ENCODE measurements around the gene PPP2R3B. TPM values are rescaled to one million over a fixed set of nuclear protein-coding genes. Genes with fewer than 3 reads are reported as not detected.

The PPP2R3B gene
- total RNA-seq, 1 experiment from 2014 or later = 19.1 TPM

DNA sequence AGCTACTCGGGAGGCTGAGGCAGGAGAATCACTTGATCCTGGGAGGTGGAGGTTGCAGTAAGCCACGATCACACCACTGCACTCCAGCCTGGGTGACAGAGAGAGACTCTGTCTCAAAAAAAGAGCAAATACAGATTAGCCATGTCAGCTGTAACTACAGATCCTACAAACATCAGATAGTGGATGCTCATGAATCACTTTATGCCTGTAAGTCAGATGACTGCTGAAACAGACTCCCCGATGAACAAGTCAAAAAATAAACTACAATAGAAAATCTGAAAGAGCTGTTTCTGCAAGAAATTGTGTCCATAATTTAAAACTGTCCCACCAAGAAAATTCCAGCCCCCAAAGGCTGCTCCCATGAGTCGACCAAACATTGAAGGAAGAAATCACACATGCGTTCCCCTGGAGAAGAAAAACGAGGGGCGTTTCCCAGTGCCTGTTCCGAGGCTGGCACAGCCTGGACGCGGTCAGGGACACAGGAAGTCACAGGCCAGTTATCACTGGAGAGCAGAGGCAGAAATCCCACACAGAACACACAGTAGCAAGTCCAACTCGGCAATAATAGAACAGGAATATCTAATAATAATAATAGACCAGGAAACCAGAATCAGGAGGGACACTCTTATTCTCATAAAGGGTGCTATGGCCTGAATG, 38.1 kb downstream of the PPP2R3B start (continued):
- TF ChIP-seq CTCF (IDR thresholded peaks at IDR 0.05 in 2 of 3, conservative IDR thresholded peaks at IDR 0.05 in 1 of 3; ENCODE audit: borderline replicate concordance in 1 of 3, insufficient read depth in 1 of 3, low read depth in 2 of 3, low read length in 2 of 3) (no peak), POLR2AphosphoS5 (IDR thresholded peaks at IDR 0.05; ENCODE audit: low read depth, low read length) (no peak), SRF (IDR thresholded peaks at IDR 0.05; ENCODE audit: low read depth) (no peak), MAX (IDR thresholded peaks at IDR 0.05) (no peak)
- TF ChIP-seq, protein P1, sequence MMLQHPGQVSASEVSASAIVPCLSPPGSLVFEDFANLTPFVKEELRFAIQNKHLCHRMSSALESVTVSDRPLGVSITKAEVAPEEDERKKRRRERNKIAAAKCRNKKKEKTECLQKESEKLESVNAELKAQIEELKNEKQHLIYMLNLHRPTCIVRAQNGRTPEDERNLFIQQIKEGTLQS (IDR thresholded peaks at IDR 0.05) = no peak

- Histone ChIP-seq H3K4me1 (ENCODE audit: control insufficient read depth in 1 of 2, insufficient read depth in 2 of 2, low read length in 2 of 2) (no peaks in the 10 kb centered on the region), H3K9me3 (ENCODE audit: control insufficient read depth in 1 of 2, insufficient read depth in 1 of 2, low read depth in 1 of 2, low read length in 2 of 2) (no peaks in the 10 kb centered on the region), H3K36me3 (ENCODE audit: control insufficient read depth in 1 of 2, insufficient read depth in 2 of 2, low read length in 2 of 2) (no peaks in the 10 kb centered on the region), H2AFZ (ENCODE audit: low read depth, low read length, poor library complexity, severe bottlenecking) (no peak overlapping the region), H3K4me2 (ENCODE audit: low read length) (no peak overlapping the region), H3K79me2 (ENCODE audit: insufficient read depth, low read length) (no peaks in the 10 kb centered on the region), H3K4me3 (replicated peaks in 1 of 2; ENCODE audit: low read depth in 1 of 2, low read length in 2 of 2) (no peak overlapping the region), H3K27me3 (ENCODE audit: insufficient read depth, low read length) (no peaks in the 10 kb centered on the region), H3K9ac (ENCODE audit: low read length) (no peak overlapping the region), H3K9me2 (ENCODE audit: insufficient read depth) (no peaks in the 10 kb centered on the region), H4K20me1 (ENCODE audit: insufficient read depth) (no peaks in the 10 kb centered on the region), H3K27ac (ENCODE audit: low read depth, low read length) (no peak overlapping the region)
- no TSS peak for BruUV-seq (replicated peaks)
- ATAC-seq = no peak
- POLR2A ChIA-PET = no interaction called here
- CTCF ChIA-PET = no interaction called here
- TF ChIP-seq, protein P1 (IDR thresholded peaks at IDR 0.05) = no peak
- TF ChIP-seq MAX (IDR thresholded peaks at IDR 0.05) (no peak), ELF1 (IDR thresholded peaks at IDR 0.05; ENCODE audit: borderline replicate concordance, low read depth) (no peak), EZH2phosphoT487 (IDR thresholded peaks at IDR 0.05; ENCODE audit: borderline replicate concordance) (no peak), SRF (IDR thresholded peaks at IDR 0.05; ENCODE audit: low read depth) (no peak), REST (IDR thresholded peaks at IDR 0.05; ENCODE audit: low read depth) (no peak), SP1 (IDR thresholded peaks at IDR 0.05; ENCODE audit: low read depth) (no peak)
- RAD21 ChIA-PET (ENCODE audit: low non-redundant PET in 1 of 2, low total read pairs in 2 of 2, uncharacterized antibody in 2 of 2, unreplicated experiment in 2 of 2) = no interaction called here
- DNase-seq (ENCODE audit: low read depth, low spot score) = no peak
- intact Hi-C loops (cut with micrococcal nuclease) = no loop called here
These were observed 39.2 kb downstream of the PPP2R3B start for GRCh38 chrX:347351-348117.

Measured in HCT116 (cell line).